BE2C (cell line): ENCODE data around the gene LEP.

ENCODE experiments used
- DNase-seq: peaks from one replicate; pipeline ENCODE4 v3.0.0-alpha.2; 2020
- H3K27me3 ChIP-seq: fragments of 250-450 bp; sonication (Bioruptor Pico); 2 replicates; pipeline ENCODE4 v1.5.1; 2020; ENCODE audit warnings: mild to moderate bottlenecking
- H3K36me3 ChIP-seq: fragments of 250-450 bp; sonication (Bioruptor Pico); 2 replicates; pipeline ENCODE4 v1.5.1; 2020; ENCODE audit warnings: mild to moderate bottlenecking
- H3K4me1 ChIP-seq: fragments of 250-450 bp; sonication (Bioruptor Pico); 2 replicates; pipeline ENCODE4 v1.5.1; 2020
- H3K4me3 ChIP-seq: 2 replicates; pipeline ENCODE4 v1.5.1; 2011; ENCODE audit warnings: low read depth, low read length
- H3K9me3 ChIP-seq: fragments of 250-450 bp; sonication (Bioruptor Pico); 2 replicates; pipeline ENCODE4 v1.5.1; 2020
- TF ChIP-seq, protein P1 (sequence below): IDR thresholded peaks from 2 replicates; pipeline ENCODE4 v1.5.1; 2012; ENCODE audit warnings: mild to moderate bottlenecking, low read depth, low read length

The LEP gene

DNA sequence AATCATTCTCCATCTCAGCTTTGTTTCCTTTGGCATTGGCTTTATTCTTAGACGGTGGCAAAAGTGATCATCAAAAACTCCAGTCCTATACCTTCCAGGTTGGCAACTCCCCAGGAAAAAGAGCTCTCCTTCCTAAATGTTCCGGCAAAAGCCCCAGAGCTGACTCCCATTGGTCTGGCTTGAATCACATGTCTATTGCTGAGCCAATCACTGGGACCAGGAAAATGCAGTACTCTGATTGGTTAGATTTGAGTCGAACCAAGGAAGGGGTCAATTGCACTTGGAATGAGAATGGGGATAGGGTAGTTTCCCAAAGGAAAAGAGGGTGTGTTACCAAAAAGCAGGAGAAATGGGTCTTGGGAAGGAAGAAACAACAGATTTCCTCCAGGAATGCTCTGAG is 22.3 kb downstream of the LEP start:
- no peaks in the 10 kb centered on the region for H3K9me3 ChIP-seq
- no peaks in the 10 kb centered on the region for H3K36me3 ChIP-seq
- TF ChIP-seq, protein P1, sequence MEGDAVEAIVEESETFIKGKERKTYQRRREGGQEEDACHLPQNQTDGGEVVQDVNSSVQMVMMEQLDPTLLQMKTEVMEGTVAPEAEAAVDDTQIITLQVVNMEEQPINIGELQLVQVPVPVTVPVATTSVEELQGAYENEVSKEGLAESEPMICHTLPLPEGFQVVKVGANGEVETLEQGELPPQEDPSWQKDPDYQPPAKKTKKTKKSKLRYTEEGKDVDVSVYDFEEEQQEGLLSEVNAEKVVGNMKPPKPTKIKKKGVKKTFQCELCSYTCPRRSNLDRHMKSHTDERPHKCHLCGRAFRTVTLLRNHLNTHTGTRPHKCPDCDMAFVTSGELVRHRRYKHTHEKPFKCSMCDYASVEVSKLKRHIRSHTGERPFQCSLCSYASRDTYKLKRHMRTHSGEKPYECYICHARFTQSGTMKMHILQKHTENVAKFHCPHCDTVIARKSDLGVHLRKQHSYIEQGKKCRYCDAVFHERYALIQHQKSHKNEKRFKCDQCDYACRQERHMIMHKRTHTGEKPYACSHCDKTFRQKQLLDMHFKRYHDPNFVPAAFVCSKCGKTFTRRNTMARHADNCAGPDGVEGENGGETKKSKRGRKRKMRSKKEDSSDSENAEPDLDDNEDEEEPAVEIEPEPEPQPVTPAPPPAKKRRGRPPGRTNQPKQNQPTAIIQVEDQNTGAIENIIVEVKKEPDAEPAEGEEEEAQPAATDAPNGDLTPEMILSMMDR: no peak
- H3K4me3 ChIP-seq: no peak overlapping the region
- peaks cover 38% of the 10 kb centered on the region for H3K4me1 ChIP-seq
- H3K27me3 ChIP-seq: no peaks in the 10 kb centered on the region
- DNase-seq: no peak

DNA sequence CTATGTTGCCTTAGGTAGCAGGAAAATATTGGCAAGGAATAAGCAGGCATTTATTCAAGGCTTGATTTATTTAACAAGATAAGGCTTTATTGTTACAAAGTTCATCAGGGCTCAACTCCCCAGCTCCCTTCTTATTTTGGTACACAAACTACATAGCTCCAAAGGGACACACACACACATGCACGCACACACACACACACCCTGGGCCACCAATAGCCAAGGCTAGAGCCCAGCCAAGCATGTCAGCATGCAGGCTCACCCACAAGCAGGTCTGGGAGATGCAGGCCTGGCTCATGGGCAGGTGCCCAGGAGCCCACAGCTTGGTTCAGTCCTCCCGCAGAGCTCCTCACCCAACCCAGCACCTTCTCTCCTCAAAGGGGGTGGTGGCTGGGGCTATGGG is 23.4 kb downstream of the LEP start:
- TF ChIP-seq, protein P1: no peak
- H3K4me3 ChIP-seq: no peak overlapping the region
- no peaks in the 10 kb centered on the region for H3K9me3 ChIP-seq
- peak; percentile 34 for DNase-seq
- H3K27me3 ChIP-seq: no peaks in the 10 kb centered on the region
- H3K36me3 ChIP-seq: no peaks in the 10 kb centered on the region
- H3K4me1 ChIP-seq: peaks cover 38% of the 10 kb centered on the region

DNA sequence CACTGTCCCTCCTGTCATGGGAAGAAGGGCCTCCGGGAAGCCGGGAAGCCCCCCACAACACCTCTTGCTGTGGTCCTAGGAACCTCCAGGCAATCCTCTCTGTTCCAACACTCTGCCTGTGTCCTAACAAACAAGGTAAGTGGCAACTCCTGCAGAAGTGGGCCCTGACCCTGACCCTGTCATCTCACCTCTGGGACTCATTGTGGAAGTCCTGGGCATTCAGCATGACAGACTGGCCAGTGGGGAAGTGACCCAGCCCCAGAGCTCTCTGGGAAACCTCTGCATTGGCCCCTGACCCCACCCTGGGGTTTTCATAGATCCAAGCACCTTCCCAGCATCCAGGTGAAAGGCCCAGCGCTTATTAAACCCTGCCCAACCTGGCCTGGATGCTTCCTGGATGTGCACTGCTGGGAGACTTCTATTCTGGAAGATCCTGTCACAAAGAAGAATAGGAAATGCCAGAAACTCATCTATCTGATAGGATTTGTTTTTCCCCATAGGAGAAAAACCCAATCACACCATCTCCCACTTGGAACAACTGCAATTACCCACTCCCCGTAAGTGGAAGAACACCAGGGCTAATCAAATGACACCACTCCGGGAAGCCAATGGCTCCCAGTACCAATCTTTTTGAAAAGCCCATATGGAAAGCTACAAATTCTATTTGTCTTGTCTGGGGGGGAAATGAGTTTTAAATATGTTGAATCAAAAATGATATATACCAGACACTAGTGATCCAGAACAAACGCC is 24.3 kb downstream of the LEP start:
- DNase-seq: no peak
- H3K27me3 ChIP-seq: no peaks in the 10 kb centered on the region
- TF ChIP-seq, protein P1: no peak
- H3K4me3 ChIP-seq: no peak overlapping the region
- H3K9me3 ChIP-seq: no peaks in the 10 kb centered on the region
- H3K36me3 ChIP-seq: no peaks in the 10 kb centered on the region
- H3K4me1 ChIP-seq: peaks cover 38% of the 10 kb centered on the region

DNA sequence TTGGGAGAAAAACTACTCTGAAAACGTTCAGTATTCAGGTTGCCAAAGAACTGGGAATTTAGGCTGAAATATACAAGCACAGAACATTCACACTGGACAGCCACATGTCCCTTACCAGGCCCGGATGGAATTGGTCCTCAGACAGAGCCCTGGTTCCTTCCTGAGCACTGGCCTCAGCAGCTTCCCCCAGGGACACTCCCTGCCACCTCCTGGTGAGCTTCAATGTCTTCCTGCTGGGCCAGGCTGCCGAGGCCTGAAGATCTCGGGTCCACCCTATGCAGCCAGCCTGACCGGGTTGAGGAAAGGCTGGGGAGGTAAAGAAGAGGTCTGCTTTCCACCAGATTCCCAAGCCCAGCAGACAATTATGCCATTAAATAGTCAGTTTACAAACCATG is 24.8 kb downstream of the LEP start:
- H3K4me3 ChIP-seq: no peak overlapping the region
- H3K27me3 ChIP-seq: no peaks in the 10 kb centered on the region
- H3K36me3 ChIP-seq: no peaks in the 10 kb centered on the region
- TF ChIP-seq, protein P1: no peak
- no peaks in the 10 kb centered on the region for H3K9me3 ChIP-seq
- DNase-seq: peak; percentile 41
- H3K4me1 ChIP-seq: peaks cover 38% of the 10 kb centered on the region

DNA sequence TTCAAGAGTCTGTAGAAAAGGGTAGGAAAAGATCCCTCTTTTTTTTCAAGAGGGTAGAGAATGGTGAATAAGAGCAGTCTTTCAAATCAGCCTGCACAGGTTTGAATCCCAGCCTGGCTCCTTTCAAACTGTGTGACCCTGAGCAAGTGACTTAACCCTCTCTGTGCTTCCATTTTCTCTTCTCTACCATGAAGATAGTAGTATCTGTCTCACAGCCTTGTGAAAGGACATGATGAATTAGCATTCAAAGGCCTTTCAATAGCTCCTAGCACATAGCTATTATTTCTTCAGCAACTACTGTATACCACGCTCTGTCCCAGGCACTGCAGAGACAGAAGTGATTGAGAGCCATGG is 25.4 kb downstream of the LEP start:
- Histone ChIP-seq H3K4me1 (peaks cover 38% of the 10 kb centered on the region), H3K4me3 (peak overlapping the region; percentile 50), H3K9me3 (no peaks in the 10 kb centered on the region), H3K36me3 (no peaks in the 10 kb centered on the region), H3K27me3 (no peaks in the 10 kb centered on the region)
- TF ChIP-seq, protein P1: no peak
- no peak for DNase-seq

DNA sequence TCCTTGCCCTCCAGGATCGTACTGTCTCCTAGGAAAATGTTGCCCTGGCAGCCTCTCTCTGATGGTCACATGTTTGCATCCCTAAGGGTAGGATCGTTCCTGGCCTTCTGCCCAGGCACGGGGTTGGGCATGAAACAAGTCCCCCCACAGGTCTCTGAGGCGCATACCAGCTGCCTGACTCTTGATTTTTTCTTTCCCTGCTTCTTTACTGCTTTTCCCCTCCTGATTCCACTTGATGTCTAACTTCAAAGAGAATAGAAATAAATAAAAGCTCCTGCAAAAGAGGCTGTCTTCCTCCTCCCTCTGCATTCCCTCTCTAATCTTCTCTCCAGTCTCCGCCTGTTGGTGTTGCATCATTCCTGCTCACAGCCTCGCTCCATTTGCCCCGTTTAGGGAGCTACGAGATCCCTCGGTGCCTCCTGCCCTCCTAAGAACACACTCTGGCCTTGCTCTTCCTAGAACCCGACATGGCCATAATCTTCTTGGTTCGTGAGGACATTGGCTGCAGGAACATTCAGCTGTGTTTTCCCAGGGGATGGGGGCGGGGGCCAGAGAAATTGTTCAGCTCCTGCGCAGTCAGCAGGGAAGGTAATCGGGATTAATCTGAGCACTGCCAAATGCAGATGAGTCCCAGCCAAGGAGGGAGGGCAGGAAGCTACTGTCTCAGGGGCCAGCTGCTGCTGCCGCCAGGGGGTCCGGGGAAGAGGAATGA is 26.0 kb downstream of the LEP start:
- Histone ChIP-seq H3K9me3 (no peaks in the 10 kb centered on the region), H3K27me3 (no peaks in the 10 kb centered on the region), H3K4me1 (peaks cover 38% of the 10 kb centered on the region), H3K36me3 (no peaks in the 10 kb centered on the region), H3K4me3 (peak overlapping the region; percentile 50)
- DNase-seq: peak; percentile 93
- TF ChIP-seq, protein P1: peak; percentile 63
